Erythroblast (primary cell): Measurements from ENCODE around the gene ZNF654.

ENCODE experiments used
- GATA1 ChIP-seq: IDR thresholded peaks from 2 replicates; pipeline ENCODE4 v1.6.1; 2011; ENCODE audit warnings: low read depth, mild to moderate bottlenecking, control low read depth, low read length, moderate library complexity
- POLR2A ChIP-seq: IDR thresholded peaks from 2 replicates; pipeline ENCODE4 v1.6.1; 2011; ENCODE audit warnings: mild to moderate bottlenecking, low read length

GRCh38 chr3:88061746-88062145 lies 2.7 kb downstream of the ZNF654 start:
- TF ChIP-seq POLR2A (no peak), GATA1 (no peak)
